ENCODE data around the gene WASHC4.
A peak's percentile ranks its signal among the peaks of the same experiment; 100 is the strongest.

The WASHC4 gene

GRCh38 chr12:105077435-105077834 lies 30.1 kb upstream of the WASHC4 start:
- H3K79me2 ChIP-seq = no peaks in the 10 kb centered on the region
- H3K9me3 ChIP-seq (ENCODE audit: control insufficient read depth, low read length) = no peaks in the 10 kb centered on the region
- no peaks in the 10 kb centered on the region for H3K4me1 ChIP-seq
- H2AFZ ChIP-seq = no peak overlapping the region
- no peaks in the 10 kb centered on the region for H3K27me3 ChIP-seq (ENCODE audit: control insufficient read depth, insufficient read depth, low read length)
- H3K4me2 ChIP-seq (ENCODE audit: low read length) = no peak overlapping the region
- no peaks in the 10 kb centered on the region for H3K36me3 ChIP-seq (ENCODE audit: control insufficient read depth, insufficient read depth, low read length)
- no peak overlapping the region for H3K9ac ChIP-seq
- H3K4me3 ChIP-seq (ENCODE audit: low read depth, low read length) = no peak overlapping the region
- H3K27ac ChIP-seq = no peak overlapping the region
- TF ChIP-seq CTCF (IDR thresholded peaks at IDR 0.05) = no peak

GRCh38 chr12:105078712-105079570 lies 28.6 kb upstream of the WASHC4 start:
- H3K9me3 ChIP-seq (ENCODE audit: control insufficient read depth, low read length) = no peaks in the 10 kb centered on the region
- no peak overlapping the region for H3K4me3 ChIP-seq (ENCODE audit: low read depth, low read length)
- H3K4me1 ChIP-seq = peaks cover 2% of the 10 kb centered on the region
- no peak overlapping the region for H3K27ac ChIP-seq
- no peaks in the 10 kb centered on the region for H3K27me3 ChIP-seq (ENCODE audit: control insufficient read depth, insufficient read depth, low read length)
- H2AFZ ChIP-seq = no peak overlapping the region
- no peaks in the 10 kb centered on the region for H3K36me3 ChIP-seq (ENCODE audit: control insufficient read depth, insufficient read depth, low read length)
- no peak overlapping the region for H3K9ac ChIP-seq
- H3K4me2 ChIP-seq (ENCODE audit: low read length) = no peak overlapping the region
- no peaks in the 10 kb centered on the region for H3K79me2 ChIP-seq
- TF ChIP-seq CTCF (IDR thresholded peaks at IDR 0.05) = no peak

- Histone ChIP-seq H3K79me2 (no peaks in the 10 kb centered on the region), H3K4me1 (peaks cover 2% of the 10 kb centered on the region), H3K27ac (no peak overlapping the region), H3K9me3 (ENCODE audit: control insufficient read depth, low read length) (no peaks in the 10 kb centered on the region), H3K4me3 (ENCODE audit: low read depth, low read length) (no peak overlapping the region), H3K9ac (no peak overlapping the region), H3K27me3 (ENCODE audit: control insufficient read depth, insufficient read depth, low read length) (no peaks in the 10 kb centered on the region), H2AFZ (no peak overlapping the region), H3K4me2 (ENCODE audit: low read length) (no peak overlapping the region), H3K36me3 (ENCODE audit: control insufficient read depth, insufficient read depth, low read length) (no peaks in the 10 kb centered on the region)
- TF ChIP-seq CTCF (IDR thresholded peaks at IDR 0.05) = no peak
Observed at GRCh38 chr12:105083031-105083430, 24.5 kb upstream of the WASHC4 start.

GRCh38 chr12:105083551-105084105 lies 23.9 kb upstream of the WASHC4 start:
- Histone ChIP-seq H3K27ac (peak overlapping the region; percentile 43), H3K4me2 (ENCODE audit: low read length) (peak overlapping the region; percentile 39), H3K4me1 (peaks cover 2% of the 10 kb centered on the region), H3K4me3 (ENCODE audit: low read depth, low read length) (no peak overlapping the region), H2AFZ (peak overlapping the region; percentile 94), H3K9ac (no peak overlapping the region), H3K36me3 (ENCODE audit: control insufficient read depth, insufficient read depth, low read length) (no peaks in the 10 kb centered on the region), H3K9me3 (ENCODE audit: control insufficient read depth, low read length) (no peaks in the 10 kb centered on the region), H3K79me2 (no peaks in the 10 kb centered on the region), H3K27me3 (ENCODE audit: control insufficient read depth, insufficient read depth, low read length) (no peaks in the 10 kb centered on the region)
- no peak for TF ChIP-seq CTCF (IDR thresholded peaks at IDR 0.05)

Measured in parathyroid adenoma (tissue), 2 donors.